IMR-90 (cell line): ENCODE results near the gene MTG1. TPM values are rescaled to one million over a fixed set of nuclear protein-coding genes. Genes with fewer than 3 reads are reported as not detected.

Experiments
- ATAC-seq: fragments of 200-7000 bp; cut with Tn5 transposase; 2 replicates; pipeline ENCODE4 v1.9.1; 2020; ENCODE audit warnings: low read depth, mild to moderate bottlenecking, moderate library complexity
- BruUV-seq: library from RNA; stranded (reverse); fragments of 400-500 nt; replicated peaks from 2 replicates; lab custom pipeline; 2021; lab: Mats Ljungman, UMichigan
- CTCF ChIA-PET: fragments of 300-600 bp; formaldehyde crosslinking; extraction: SDS; loops from one replicate; lab custom pipeline; 2021; ENCODE audit warnings: antibody characterized with exemption; lab: Yijun Ruan, JAX
- POLR2A ChIA-PET: fragments of 300-600 bp; sonication (Branson Sonifier 250); formaldehyde crosslinking; loops from one replicate; lab custom pipeline; 2022; ENCODE audit warnings: antibody characterized with exemption; ENCODE audit not compliant: unreplicated experiment; lab: Charles Lee
- DNase-seq: peaks from one replicate; pipeline ENCODE4 v3.0.0; 2013
- H2AFZ ChIP-seq: replicated peaks from 2 replicates; pipeline ENCODE3; 2013; ENCODE audit warnings: low read length, mild to moderate bottlenecking; ENCODE audit not compliant: poor library complexity
- H2AK5ac ChIP-seq: 2 replicates; pipeline ENCODE4 v1.6.1; 2013; ENCODE audit warnings: low read depth, low read length, inconsistent platforms
- H2AK9ac ChIP-seq: replicated peaks from 2 replicates; pipeline ENCODE3; 2013; ENCODE audit warnings: mild to moderate bottlenecking, low read depth, low read length, moderate library complexity; ENCODE audit not compliant: poor library complexity
- H2BK120ac ChIP-seq: 2 replicates; pipeline ENCODE4 v1.6.1; 2013; ENCODE audit warnings: low read depth, low read length, inconsistent platforms
- H2BK15ac ChIP-seq: 3 replicates; pipeline ENCODE4 v1.6.1; 2013; ENCODE audit warnings: low read depth, low read length, inconsistent platforms
- H2BK20ac ChIP-seq: 2 replicates; pipeline ENCODE4 v1.6.1; 2013; ENCODE audit warnings: low read depth, mild to moderate bottlenecking, inconsistent platforms, low read length, moderate library complexity
- H2BK5ac ChIP-seq: 2 replicates; pipeline ENCODE4 v1.6.1; 2013; ENCODE audit warnings: mild to moderate bottlenecking, low read depth, low read length, inconsistent platforms; ENCODE audit not compliant: poor library complexity, severe bottlenecking
- H3K14ac ChIP-seq: replicated peaks from 2 replicates; pipeline ENCODE4 v1.6.1; 2013; ENCODE audit warnings: low read depth, low read length, inconsistent platforms
- H3K18ac ChIP-seq: 2 replicates; pipeline ENCODE4 v1.6.1; 2013; ENCODE audit warnings: low read depth, low read length, control low read depth
- H3K23ac ChIP-seq: 2 replicates; pipeline ENCODE4 v1.6.1; 2013; ENCODE audit warnings: low read depth, low read length, inconsistent platforms
- H3K27ac ChIP-seq: 2 replicates; pipeline ENCODE4 v1.5.1; 2013; ENCODE audit warnings: mild to moderate bottlenecking, control low read depth, low read length; ENCODE audit not compliant: insufficient read depth
- H3K27me3 ChIP-seq: 2 replicates; pipeline ENCODE4 v1.6.1; 2013; ENCODE audit warnings: low read length; ENCODE audit not compliant: control insufficient read depth, insufficient read depth
- H3K36me3 ChIP-seq: 2 replicates; pipeline ENCODE4 v1.6.1; 2013; ENCODE audit warnings: low read length, mixed read lengths; ENCODE audit not compliant: control insufficient read depth, insufficient read depth
- H3K4ac ChIP-seq: 2 replicates; pipeline ENCODE4 v1.6.1; 2013; ENCODE audit warnings: low read depth, low read length, inconsistent platforms
- H3K4me1 ChIP-seq: 2 replicates; pipeline ENCODE4 v1.6.1; 2013; ENCODE audit warnings: low read length, mixed read lengths; ENCODE audit not compliant: control insufficient read depth, insufficient read depth
- H3K4me2 ChIP-seq: 2 replicates; pipeline ENCODE4 v1.6.1; 2013; ENCODE audit warnings: low read depth, mild to moderate bottlenecking, control low read depth, low read length, moderate library complexity
- H3K4me3 ChIP-seq: 2 replicates; pipeline ENCODE4 v1.5.1; 2013; ENCODE audit warnings: low read depth, mild to moderate bottlenecking, control low read depth, low read length, moderate library complexity; ENCODE audit not compliant: insufficient read depth
- H3K56ac ChIP-seq: 2 replicates; pipeline ENCODE4 v1.6.1; 2013; ENCODE audit warnings: low read length, inconsistent platforms; ENCODE audit not compliant: insufficient read depth; ENCODE audit errors: extremely low read depth
- H3K79me1 ChIP-seq, 2 experiments: 2 replicates each; pipeline ENCODE4 v1.6.1; 2013; ENCODE audit warnings: low read length in 2 of 2, inconsistent platforms in 1 of 2, low read depth in 1 of 2
- H3K9ac ChIP-seq: 2 replicates; pipeline ENCODE4 v1.6.1; 2013; ENCODE audit warnings: low read depth, low read length, control low read depth
- H3K9me1 ChIP-seq: 2 replicates; pipeline ENCODE4 v1.6.1; 2013; ENCODE audit warnings: low read length, inconsistent platforms; ENCODE audit not compliant: insufficient read depth
- H3K9me3 ChIP-seq: 2 replicates; pipeline ENCODE4 v1.6.1; 2013; ENCODE audit warnings: low read length; ENCODE audit not compliant: control insufficient read depth, insufficient read depth
- H4K20me1 ChIP-seq: 2 replicates; pipeline ENCODE4 v1.6.1; 2013; ENCODE audit warnings: low read length, inconsistent platforms; ENCODE audit not compliant: insufficient read depth
- H4K5ac ChIP-seq: 2 replicates; pipeline ENCODE4 v1.6.1; 2013; ENCODE audit warnings: mild to moderate bottlenecking, low read depth, low read length, control low read depth
- H4K8ac ChIP-seq, 2 experiments: 2 replicates each; pipeline ENCODE4 v1.6.1; 2013; ENCODE audit warnings: low read depth in 2 of 2, low read length in 2 of 2, control low read depth in 1 of 2, inconsistent platforms in 1 of 2
- H4K91ac ChIP-seq: 2 replicates; pipeline ENCODE4 v1.6.1; 2013; ENCODE audit warnings: low read depth, low read length, inconsistent platforms; ENCODE audit not compliant: insufficient read depth
- BHLHE40 ChIP-seq: fragments of 150-350 bp; IDR thresholded peaks from 2 replicates; pipeline ENCODE4 v1.6.1; 2016; ENCODE audit warnings: mild to moderate bottlenecking, low read depth, low read length
- CHD1 ChIP-seq: IDR thresholded peaks from 2 replicates; pipeline ENCODE4 v1.6.1; 2012; ENCODE audit warnings: low read depth, low read length, improper control_type of control experiment
- FOS ChIP-seq: fragments of 150-350 bp; IDR thresholded peaks from 2 replicates; pipeline ENCODE4 v1.6.1; 2016; ENCODE audit warnings: low read depth, low read length
- MAFK ChIP-seq: IDR thresholded peaks from 2 replicates; pipeline ENCODE4 v1.6.1; 2012; ENCODE audit warnings: low read depth, low read length, improper control_type of control experiment
- MAZ ChIP-seq: IDR thresholded peaks from 2 replicates; pipeline ENCODE4 v1.6.1; 2012; ENCODE audit warnings: low read depth, mild to moderate bottlenecking, low read length, improper control_type of control experiment, moderate library complexity, borderline replicate concordance
- MXI1 ChIP-seq: IDR thresholded peaks from 2 replicates; pipeline ENCODE4 v1.6.1; 2012; ENCODE audit warnings: low read depth, mild to moderate bottlenecking, low read length, moderate library complexity, borderline replicate concordance
- POLR2A ChIP-seq: IDR thresholded peaks from 2 replicates; pipeline ENCODE4 v1.6.1; 2012; ENCODE audit warnings: mild to moderate bottlenecking, low read depth, low read length
- RAD21 ChIP-seq: IDR thresholded peaks from 2 replicates; pipeline ENCODE4 v1.6.1; 2012; ENCODE audit warnings: low read length, improper control_type of control experiment
- RCOR1 ChIP-seq: IDR thresholded peaks from 2 replicates; pipeline ENCODE4 v1.6.1; 2012; ENCODE audit warnings: mild to moderate bottlenecking, low read length, improper control_type of control experiment; ENCODE audit not compliant: insufficient replicate concordance
- RFX5 ChIP-seq: IDR thresholded peaks from 2 replicates; pipeline ENCODE4 v1.8.0; 2012; ENCODE audit warnings: low read depth, mild to moderate bottlenecking, low read length, moderate library complexity
- WGBS, 2 experiments: methylation state at CpG; one replicate each; pipeline versions ENCODE4 v1.1.5 to v1.1.7; 2013; ENCODE audit warnings: missing lambda C conversion rate in 2 of 2; ENCODE audit not compliant: insufficient read length in 1 of 2; ENCODE audit errors: extremely low coverage in 2 of 2; 5-methylcytosine and 5-hydroxymethylcytosine counted together
- dilution Hi-C: fragments of 300-500 bp; cut with HindIII; formaldehyde crosslinking; loops from one replicate; pipeline ENCODE4 v1.14.3; 2018; ENCODE audit warnings: low sequenced_read_pairs; ENCODE audit not compliant: unreplicated experiment
- in situ Hi-C: fragments of 300-500 bp; cut with MboI; formaldehyde crosslinking; loops from 3 replicates; pipeline ENCODE4 v1.14.3; 2019; ENCODE audit warnings: low sequenced_read_pairs, inconsistent platforms, mixed read lengths
- intact Hi-C: fragments of 100-400 bp; cut with micrococcal nuclease; formaldehyde crosslinking; loops from 2 replicates; pipeline ENCODE4 v1.10.0; 2022
- polyA plus RNA-seq, 3 experiments: library from polyadenylated mRNA; depleted of rRNA; stranded (reverse); fragments of >200 nt; gene quantifications; 2 replicates each; pipeline ENCODE4 v1.2.3, GENCODE V29; 2012; ENCODE audit warnings: low replicate concordance in 1 of 3
- total RNA-seq: library from RNA; depleted of rRNA; stranded (reverse); fragments of >200 nt; gene quantifications from 2 replicates; pipeline ENCODE4 v1.2.3, GENCODE V29; 2012
- TF ChIP-seq, protein P1 (sequence below): fragments of 150-350 bp; IDR thresholded peaks from 2 replicates; pipeline ENCODE4 v1.6.1; 2017; ENCODE audit warnings: mild to moderate bottlenecking, antibody characterized with exemption, low read length, low read depth
- TF ChIP-seq, protein P2 (sequence below): conservative IDR thresholded peaks from 2 replicates; pipeline ENCODE4 v1.5.1; 2012; ENCODE audit warnings: mild to moderate bottlenecking, low read depth, low read length, improper control_type of control experiment
- TF ChIP-seq, protein P3 (sequence below): fragments of 150-350 bp; IDR thresholded peaks from 2 replicates; pipeline ENCODE4 v1.6.1; 2016; ENCODE audit warnings: low read depth, mild to moderate bottlenecking, low read length, moderate library complexity, borderline replicate concordance

Gene MTG1
- total and polyA plus RNA-seq, 2 of the 4 experiments (the other 2 are of a cell fraction) = 38.5 to 64.8 TPM

DNA sequence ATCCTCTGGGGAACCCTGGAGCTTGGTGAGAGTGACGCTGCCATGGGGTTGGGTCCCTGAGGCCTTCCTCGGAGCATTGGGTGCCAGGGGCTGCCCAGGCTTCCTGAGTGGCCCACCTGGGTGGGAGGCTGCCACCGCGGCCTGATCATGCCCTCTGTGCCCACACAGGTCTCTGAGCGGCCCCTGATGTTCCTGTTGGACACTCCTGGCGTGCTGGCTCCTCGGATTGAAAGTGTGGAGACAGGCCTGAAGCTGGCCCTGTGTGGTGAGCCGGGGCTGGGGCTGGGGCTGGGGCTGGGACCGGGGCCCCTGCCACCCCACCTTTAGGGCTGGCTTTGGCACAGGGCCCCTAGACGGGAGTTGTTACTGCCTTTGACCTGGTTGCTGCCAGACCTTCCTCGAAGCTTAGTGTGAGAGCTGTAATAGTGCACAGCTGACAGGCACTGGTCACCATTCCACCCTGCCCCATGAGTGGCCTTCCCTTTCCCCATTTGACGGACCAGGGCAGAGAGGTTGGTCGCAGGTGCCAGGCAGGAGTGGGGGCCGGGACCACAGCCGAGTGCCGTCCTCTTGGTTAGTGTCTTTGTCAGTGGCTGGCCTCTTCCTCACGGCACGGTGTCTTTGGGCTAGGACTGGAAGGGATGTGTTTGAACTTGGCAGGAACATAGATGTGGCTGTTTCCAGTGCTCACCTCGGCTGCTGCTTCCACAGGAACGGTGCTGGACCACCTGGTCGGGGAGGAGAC lies 8.2 kb downstream of the MTG1 start:
- Histone ChIP-seq H2AK5ac (no peak overlapping the region), H3K4me1 (peaks cover 4% of the 10 kb centered on the region; the same call in 1 of the 2 replicates), H3K4me3 (no peak overlapping the region), H3K9me1 (peaks cover 6% of the 10 kb centered on the region; the same call in 1 of the 2 replicates), H3K27ac (no peak overlapping the region), H2BK20ac (no peak overlapping the region), H3K79me1 (peaks cover 26 to 51% of the 10 kb centered on the region in 2 experiments), H2BK120ac (no peak overlapping the region), H2AFZ (no peak overlapping the region), H2BK5ac (no peak overlapping the region), H3K4ac (no peak overlapping the region), H3K18ac (no peak overlapping the region), H3K9me3 (no peaks in the 10 kb centered on the region), H3K27me3 (no peaks in the 10 kb centered on the region), H4K5ac (no peak overlapping the region), H4K20me1 (peaks cover 8% of the 10 kb centered on the region; the same call in 1 of the 2 replicates), H4K91ac (no peak overlapping the region), H3K56ac (no peak overlapping the region), H3K4me2 (no peak overlapping the region), H3K9ac (no peak overlapping the region), H3K36me3 (peaks cover 51% of the 10 kb centered on the region), H3K23ac (no peak overlapping the region), H2AK9ac (no peak overlapping the region), H4K8ac (no peak overlapping the region), H3K14ac (no peak overlapping the region), H2BK15ac (no peak overlapping the region)
- DNase-seq (no peak), ATAC-seq (no peak)
- intact Hi-C loops (no loop called here), in situ Hi-C loops (no loop called here), dilution Hi-C loops (no loop called here)
- 94% methylated on average over 2 of the region's 21 CpGs; no CpG with 5 or more reads in 1 of the 2 experiments for WGBS, 2 experiments
- TF ChIP-seq FOS (no peak), MAFK (no peak), MXI1 (no peak), MAZ (no peak), RCOR1 (no peak), POLR2A (no peak), RFX5 (no peak), BHLHE40 (no peak), RAD21 (no peak), CHD1 (no peak)
- TF ChIP-seq, protein P1, sequence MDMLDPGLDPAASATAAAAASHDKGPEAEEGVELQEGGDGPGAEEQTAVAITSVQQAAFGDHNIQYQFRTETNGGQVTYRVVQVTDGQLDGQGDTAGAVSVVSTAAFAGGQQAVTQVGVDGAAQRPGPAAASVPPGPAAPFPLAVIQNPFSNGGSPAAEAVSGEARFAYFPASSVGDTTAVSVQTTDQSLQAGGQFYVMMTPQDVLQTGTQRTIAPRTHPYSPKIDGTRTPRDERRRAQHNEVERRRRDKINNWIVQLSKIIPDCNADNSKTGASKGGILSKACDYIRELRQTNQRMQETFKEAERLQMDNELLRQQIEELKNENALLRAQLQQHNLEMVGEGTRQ = no peak
- TF ChIP-seq, protein P2, sequence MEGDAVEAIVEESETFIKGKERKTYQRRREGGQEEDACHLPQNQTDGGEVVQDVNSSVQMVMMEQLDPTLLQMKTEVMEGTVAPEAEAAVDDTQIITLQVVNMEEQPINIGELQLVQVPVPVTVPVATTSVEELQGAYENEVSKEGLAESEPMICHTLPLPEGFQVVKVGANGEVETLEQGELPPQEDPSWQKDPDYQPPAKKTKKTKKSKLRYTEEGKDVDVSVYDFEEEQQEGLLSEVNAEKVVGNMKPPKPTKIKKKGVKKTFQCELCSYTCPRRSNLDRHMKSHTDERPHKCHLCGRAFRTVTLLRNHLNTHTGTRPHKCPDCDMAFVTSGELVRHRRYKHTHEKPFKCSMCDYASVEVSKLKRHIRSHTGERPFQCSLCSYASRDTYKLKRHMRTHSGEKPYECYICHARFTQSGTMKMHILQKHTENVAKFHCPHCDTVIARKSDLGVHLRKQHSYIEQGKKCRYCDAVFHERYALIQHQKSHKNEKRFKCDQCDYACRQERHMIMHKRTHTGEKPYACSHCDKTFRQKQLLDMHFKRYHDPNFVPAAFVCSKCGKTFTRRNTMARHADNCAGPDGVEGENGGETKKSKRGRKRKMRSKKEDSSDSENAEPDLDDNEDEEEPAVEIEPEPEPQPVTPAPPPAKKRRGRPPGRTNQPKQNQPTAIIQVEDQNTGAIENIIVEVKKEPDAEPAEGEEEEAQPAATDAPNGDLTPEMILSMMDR = no peak
- TF ChIP-seq, protein P3, sequence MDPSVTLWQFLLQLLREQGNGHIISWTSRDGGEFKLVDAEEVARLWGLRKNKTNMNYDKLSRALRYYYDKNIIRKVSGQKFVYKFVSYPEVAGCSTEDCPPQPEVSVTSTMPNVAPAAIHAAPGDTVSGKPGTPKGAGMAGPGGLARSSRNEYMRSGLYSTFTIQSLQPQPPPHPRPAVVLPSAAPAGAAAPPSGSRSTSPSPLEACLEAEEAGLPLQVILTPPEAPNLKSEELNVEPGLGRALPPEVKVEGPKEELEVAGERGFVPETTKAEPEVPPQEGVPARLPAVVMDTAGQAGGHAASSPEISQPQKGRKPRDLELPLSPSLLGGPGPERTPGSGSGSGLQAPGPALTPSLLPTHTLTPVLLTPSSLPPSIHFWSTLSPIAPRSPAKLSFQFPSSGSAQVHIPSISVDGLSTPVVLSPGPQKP = no peak
- CTCF ChIA-PET = no interaction called here
- POLR2A ChIA-PET = no interaction called here
- BruUV-seq = no TSS peak
